ENCODE measurements around the gene NANS. TPM values are rescaled to one million over a fixed set of nuclear protein-coding genes. Genes with fewer than 3 reads are reported as not detected.

NANS gene
- total RNA-seq, 2 donors from 2014 or later, result 31.4 to 45.2 TPM

DNA sequence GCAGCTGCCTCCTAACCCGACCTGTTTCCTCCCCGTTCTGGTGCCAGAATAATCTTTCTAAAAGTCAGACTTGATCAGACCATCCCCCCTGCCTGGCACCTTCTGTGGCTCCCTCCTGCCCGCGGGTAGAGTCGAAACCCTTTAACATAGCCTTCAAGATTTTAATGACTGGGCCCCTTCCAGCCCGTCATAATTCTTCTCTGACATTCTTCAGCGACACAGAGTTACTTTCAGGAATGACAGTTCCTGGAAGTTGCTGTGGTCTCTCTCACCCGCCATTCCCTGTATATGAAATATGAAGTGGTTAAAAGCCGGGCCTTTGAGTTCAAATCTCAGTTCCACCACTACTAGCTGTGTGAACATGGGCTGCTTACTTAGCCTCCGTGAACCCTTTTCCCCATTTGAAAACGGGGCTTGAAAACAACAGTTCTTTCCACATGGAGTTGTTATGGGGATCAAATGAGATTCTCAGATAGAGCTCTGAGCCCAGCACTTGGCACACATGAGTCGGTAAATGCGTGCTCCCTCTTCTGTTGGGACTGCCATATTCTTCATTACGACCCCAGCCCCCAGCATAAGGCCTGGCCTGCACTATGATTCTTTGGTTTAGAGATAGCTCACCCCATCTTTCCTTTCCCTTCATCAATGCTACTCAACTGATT is 737 bp downstream of the NANS start:
- Histone ChIP-seq H3K36me3 (replicated peaks in 1 of 2; ENCODE audit: insufficient read depth in 1 of 2, low read depth in 2 of 2) (peaks cover 0 to 1% of the 10 kb centered on the region in 2 donors), H3K4me3 (peak overlapping the region; percentile 12 to 71), H3K27me3 (no peaks in the 10 kb centered on the region), H3K4me1 (peaks cover 32% of the 10 kb centered on the region), H3K9me3 (no peaks in the 10 kb centered on the region), H3K27ac (peak overlapping the region; percentile 80 to 99 (median 94))
- TF ChIP-seq CTCF (IDR thresholded peaks at IDR 0.05) (no peak), POLR2A (IDR thresholded peaks at IDR 0.05) (no peak)
- 6 to 11% methylated on average over 14 of the region's 14 CpGs for WGBS, 2 donors
- intact Hi-C loops (cut with DNase I), result no loop called here
- DNase-seq, result no peak
- ATAC-seq, result no peak

DNA sequence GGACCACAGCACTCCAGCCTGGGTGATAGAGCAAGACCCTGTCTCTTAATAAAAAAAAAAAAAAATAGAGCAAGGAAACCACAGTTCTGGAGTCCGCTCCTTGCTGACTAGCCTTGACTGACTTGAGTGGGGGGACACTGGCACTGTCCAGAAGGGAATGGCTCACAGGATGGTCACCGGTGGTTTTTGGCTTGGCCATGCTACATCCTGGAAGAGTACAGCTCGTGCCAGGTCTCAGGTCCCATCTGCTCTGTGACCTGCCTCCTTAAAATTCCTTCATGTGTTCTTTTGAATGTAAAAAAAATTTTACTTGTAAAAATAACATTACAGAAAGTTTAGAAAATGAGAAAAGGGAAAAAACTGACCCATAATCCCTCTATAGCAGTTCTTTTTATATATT is 5.6 kb downstream of the NANS start:
- no peak for ATAC-seq
- no peak for DNase-seq
- Histone ChIP-seq H3K4me3 (no peak overlapping the region), H3K27me3 (no peaks in the 10 kb centered on the region), H3K27ac (no peak overlapping the region), H3K36me3 (replicated peaks in 1 of 2; ENCODE audit: insufficient read depth in 1 of 2, low read depth in 2 of 2) (peaks cover 0 to 7% of the 10 kb centered on the region in 2 donors), H3K4me1 (peaks cover 26% of the 10 kb centered on the region), H3K9me3 (no peaks in the 10 kb centered on the region)
- WGBS, 2 donors, result 82 to 89% methylated on average over 3 of the region's 3 CpGs
- TF ChIP-seq CTCF (IDR thresholded peaks at IDR 0.05) (no peak), POLR2A (IDR thresholded peaks at IDR 0.05) (no peak)
- intact Hi-C loops (cut with DNase I), result loop anchor here (5.0 kb wide), 1 partner anchor 195 kb away; the partner anchor contains the start of gene TBC1D2

DNA sequence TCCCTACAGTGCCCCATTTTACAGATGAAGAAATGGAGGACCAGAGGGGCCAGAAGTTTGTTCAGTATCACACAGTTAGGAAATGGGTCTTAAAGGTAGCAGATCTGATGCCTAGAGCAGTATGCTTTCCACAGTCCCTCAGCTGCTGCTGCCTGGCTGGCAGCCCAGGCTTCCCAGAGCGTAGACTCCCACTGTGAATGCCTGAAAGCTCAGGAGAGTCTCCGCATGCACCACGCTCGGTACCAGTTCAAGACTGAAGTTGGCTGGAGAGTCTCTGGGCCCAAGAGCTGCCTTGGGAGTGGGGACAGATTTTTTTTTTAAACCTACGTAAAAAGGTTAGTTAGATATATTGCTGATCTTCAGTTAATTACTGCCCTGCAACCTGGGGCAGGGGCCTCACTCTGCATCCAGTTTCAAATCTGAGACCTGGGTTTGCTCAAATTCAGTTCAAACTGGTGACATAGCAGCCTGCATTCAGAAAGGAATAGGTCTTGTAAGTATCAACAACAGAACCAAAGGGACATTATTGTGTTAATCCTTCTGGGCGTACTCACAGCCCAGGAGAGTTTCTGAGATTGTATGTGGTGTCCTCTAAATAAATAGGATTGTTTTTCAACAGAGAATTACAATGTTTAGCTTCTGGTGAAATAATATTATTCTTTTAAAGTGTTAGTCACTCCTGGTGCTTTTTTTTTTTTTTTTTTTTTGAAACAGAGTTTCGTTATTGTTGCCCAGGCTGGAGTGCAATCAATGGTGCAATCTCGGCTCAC is 8.3 kb downstream of the NANS start:
- H3K36me3 ChIP-seq (replicated peaks in 1 of 2; ENCODE audit: insufficient read depth in 1 of 2, low read depth in 2 of 2), result peaks cover 0 to 7% of the 10 kb centered on the region in 2 donors
- no peak overlapping the region for H3K27ac ChIP-seq
- H3K4me3 ChIP-seq, result no peak overlapping the region
- intact Hi-C loops (cut with DNase I), result loop anchor here (5.0 kb wide), 1 partner anchor 192 kb away; the partner anchor contains the start of gene TBC1D2
- no peak for ATAC-seq
- no peak for DNase-seq
- TF ChIP-seq POLR2A (IDR thresholded peaks at IDR 0.05) (no peak), CTCF (IDR thresholded peaks at IDR 0.05) (no peak)
- 87 to 95% methylated on average over 4 to 8 of the region's 8 CpGs for WGBS, 2 donors
- no peaks in the 10 kb centered on the region for H3K27me3 ChIP-seq
- no peaks in the 10 kb centered on the region for H3K9me3 ChIP-seq
- peaks cover 6% of the 10 kb centered on the region for H3K4me1 ChIP-seq

- no peak for ATAC-seq
Measured at GRCh38 chr9:98066235-98066634, 9.7 kb downstream of the NANS start.

More at GRCh38 chr9:98066235-98066634, 9.7 kb downstream of the NANS start:
- DNase-seq, result no peak
- WGBS, 2 donors, result 71 to 75% methylated on average over 3 of the region's 3 CpGs
- no peaks in the 10 kb centered on the region for H3K9me3 ChIP-seq
- peaks cover 0 to 7% of the 10 kb centered on the region in 2 donors for H3K36me3 ChIP-seq (replicated peaks in 1 of 2; ENCODE audit: insufficient read depth in 1 of 2, low read depth in 2 of 2)
- TF ChIP-seq CTCF (IDR thresholded peaks at IDR 0.05), result no peak
- no peak for TF ChIP-seq POLR2A (IDR thresholded peaks at IDR 0.05)
- H3K4me3 ChIP-seq, result no peak overlapping the region
- H3K4me1 ChIP-seq, result no peaks in the 10 kb centered on the region
- intact Hi-C loops (cut with DNase I), result no loop called here
- H3K27me3 ChIP-seq, result no peaks in the 10 kb centered on the region
- H3K27ac ChIP-seq, result no peak overlapping the region

All from body of pancreas (tissue), 4 donors.